ENCODE results near the gene HIVEP3.

The HIVEP3 gene

DNA sequence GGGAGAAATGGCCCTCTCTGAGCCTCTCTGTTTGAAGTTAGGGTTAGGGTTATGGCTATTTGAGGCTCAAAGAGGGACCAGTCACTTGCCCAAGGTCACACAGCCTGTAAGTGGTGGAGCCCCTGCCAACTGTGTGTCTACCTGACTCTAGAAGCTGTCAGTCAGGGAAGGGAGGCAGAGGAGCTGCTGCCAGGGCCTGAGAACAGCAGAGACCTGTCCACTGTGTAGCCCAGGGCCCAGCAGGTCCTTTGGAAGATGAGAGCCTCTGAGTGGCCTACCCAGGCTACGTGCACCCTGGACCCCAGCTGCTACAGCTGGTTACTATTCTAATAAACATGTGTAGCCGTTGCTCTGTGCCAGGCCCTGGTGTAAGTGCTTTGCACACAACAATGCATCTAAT lies 419.1 kb downstream of the HIVEP3 start:
- ChIA-PET POLR2A (no interaction called here), CTCF (interaction anchor here (1.0 to 1.4 kb wide), 3 partner anchors 13 to 25 kb away, joined by 3 to 5 read pairs (median 4); no protein-coding TSS in a partner anchor)
- H3K36me3 ChIP-seq (ENCODE audit: control insufficient read depth in 4 of 4, insufficient read depth in 4 of 4, low read length in 3 of 4) = no peaks in the 10 kb centered on the region
- H3K27me3 ChIP-seq (replicated peaks in 2 of 5; ENCODE audit: control insufficient read depth in 4 of 5, insufficient read depth in 5 of 5, low read length in 4 of 5) = peaks cover 0 to 14% (median 7%) of the 10 kb centered on the region in 5 experiments
- H3K27ac ChIP-seq (ENCODE audit: insufficient read depth in 1 of 2, low read depth in 1 of 2, low read length in 2 of 2, poor library complexity in 1 of 2, severe bottlenecking in 2 of 2) = no peak overlapping the region
- 100% methylated on average over 1 of the region's 2 CpGs for WGBS (ENCODE audit: insufficient coverage)
- no peak overlapping the region for H3K4me3 ChIP-seq (ENCODE audit: control insufficient read depth in 1 of 7, extremely low read depth in 1 of 7, insufficient read depth in 4 of 7, low read depth in 2 of 7, low read length in 6 of 7)
- no peaks in the 10 kb centered on the region for H3K9me3 ChIP-seq (ENCODE audit: control extremely low read depth in 1 of 5, control insufficient read depth in 4 of 5, insufficient read depth in 2 of 5, low read depth in 1 of 5, low read length in 4 of 5)
- peaks cover 0 to 25% (median 11%) of the 10 kb centered on the region in 4 experiments for H3K4me1 ChIP-seq (ENCODE audit: control extremely low read depth in 1 of 4, control insufficient read depth in 4 of 4, insufficient read depth in 4 of 4, low read length in 3 of 4)
- no peak for DNase-seq

DNA sequence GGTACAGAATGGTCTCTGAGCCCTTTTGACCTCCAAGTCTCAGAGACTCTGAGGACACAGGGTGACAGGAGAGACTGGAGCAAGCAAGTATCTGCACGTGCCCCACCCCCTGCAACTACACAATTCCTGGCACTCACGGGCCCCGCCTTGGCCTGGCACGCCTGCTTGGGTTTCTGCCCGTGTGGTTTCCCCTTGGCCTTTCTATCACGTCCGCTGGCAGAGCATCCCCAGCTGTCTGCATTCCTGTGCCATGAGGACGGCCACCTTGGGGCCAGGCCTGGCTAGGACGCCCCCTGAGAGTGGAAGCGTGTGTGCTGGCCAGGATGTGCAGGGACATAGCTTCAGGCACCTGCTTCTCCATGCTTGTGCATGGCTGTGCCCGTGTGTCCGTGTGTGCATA lies 419.9 kb downstream of the HIVEP3 start:
- Histone ChIP-seq H3K27me3 (replicated peaks in 2 of 5; ENCODE audit: control insufficient read depth in 4 of 5, insufficient read depth in 5 of 5, low read length in 4 of 5) (peaks cover 0 to 18% (median 7%) of the 10 kb centered on the region in 5 experiments), H3K9me3 (ENCODE audit: control extremely low read depth in 1 of 5, control insufficient read depth in 4 of 5, insufficient read depth in 2 of 5, low read depth in 1 of 5, low read length in 4 of 5) (no peaks in the 10 kb centered on the region), H3K4me3 (ENCODE audit: control insufficient read depth in 1 of 7, extremely low read depth in 1 of 7, insufficient read depth in 4 of 7, low read depth in 2 of 7, low read length in 6 of 7) (no peak overlapping the region), H3K36me3 (ENCODE audit: control insufficient read depth in 4 of 4, insufficient read depth in 4 of 4, low read length in 3 of 4) (no peaks in the 10 kb centered on the region), H3K27ac (ENCODE audit: insufficient read depth in 1 of 2, low read depth in 1 of 2, low read length in 2 of 2, poor library complexity in 1 of 2, severe bottlenecking in 2 of 2) (no peak overlapping the region), H3K4me1 (ENCODE audit: control extremely low read depth in 1 of 4, control insufficient read depth in 4 of 4, insufficient read depth in 4 of 4, low read length in 3 of 4) (peaks cover 0 to 25% (median 11%) of the 10 kb centered on the region in 4 experiments)
- no peak for DNase-seq
- ChIA-PET CTCF (interaction anchor here (1.1 to 1.4 kb wide), 2 partner anchors 14 to 16 kb away, joined by 4 to 5 read pairs; no protein-coding TSS in a partner anchor), POLR2A (no interaction called here)
- WGBS (ENCODE audit: insufficient coverage) = 75% methylated on average over 12 of the region's 12 CpGs

DNA sequence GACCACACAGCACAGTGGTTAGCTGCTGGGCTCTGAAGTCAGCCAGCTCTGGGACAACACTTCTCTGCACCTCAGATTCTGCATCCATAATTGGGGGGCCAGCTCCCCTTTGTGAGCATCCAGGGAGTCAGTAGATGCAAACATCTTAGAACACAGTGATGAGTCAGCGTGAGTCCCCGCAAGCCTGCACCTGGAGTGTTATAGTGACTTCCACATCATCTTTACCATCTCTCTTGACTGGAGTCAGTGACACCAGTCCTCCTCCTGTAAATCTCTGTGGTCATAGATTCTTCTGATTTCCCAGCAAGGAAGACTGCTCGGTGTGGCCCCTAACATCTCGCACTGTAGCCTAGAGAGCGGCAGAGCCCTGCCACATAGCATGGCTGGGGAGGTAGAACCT lies 420.3 kb downstream of the HIVEP3 start:
- peaks cover 0 to 18% (median 7%) of the 10 kb centered on the region in 5 experiments for H3K27me3 ChIP-seq (replicated peaks in 2 of 5; ENCODE audit: control insufficient read depth in 4 of 5, insufficient read depth in 5 of 5, low read length in 4 of 5)
- 93% methylated on average over 3 of the region's 5 CpGs for WGBS (ENCODE audit: insufficient coverage)
- no peak overlapping the region for H3K27ac ChIP-seq (ENCODE audit: insufficient read depth in 1 of 2, low read depth in 1 of 2, low read length in 2 of 2, poor library complexity in 1 of 2, severe bottlenecking in 2 of 2)
- no peaks in the 10 kb centered on the region for H3K9me3 ChIP-seq (ENCODE audit: control extremely low read depth in 1 of 5, control insufficient read depth in 4 of 5, insufficient read depth in 2 of 5, low read depth in 1 of 5, low read length in 4 of 5)
- peaks cover 0 to 25% (median 11%) of the 10 kb centered on the region in 4 experiments for H3K4me1 ChIP-seq (ENCODE audit: control extremely low read depth in 1 of 4, control insufficient read depth in 4 of 4, insufficient read depth in 4 of 4, low read length in 3 of 4)
- POLR2A ChIA-PET = no interaction called here
- H3K36me3 ChIP-seq (ENCODE audit: control insufficient read depth in 4 of 4, insufficient read depth in 4 of 4, low read length in 3 of 4) = no peaks in the 10 kb centered on the region
- no peak overlapping the region for H3K4me3 ChIP-seq (ENCODE audit: control insufficient read depth in 1 of 7, extremely low read depth in 1 of 7, insufficient read depth in 4 of 7, low read depth in 2 of 7, low read length in 6 of 7)
- DNase-seq = peak in 2 of 3 donors; percentile 12 to 34
- CTCF ChIA-PET = interaction anchor here (0.7 to 1.4 kb wide), 2 partner anchors 14 to 17 kb away, joined by 3 to 5 read pairs; no protein-coding TSS in a partner anchor

DNA sequence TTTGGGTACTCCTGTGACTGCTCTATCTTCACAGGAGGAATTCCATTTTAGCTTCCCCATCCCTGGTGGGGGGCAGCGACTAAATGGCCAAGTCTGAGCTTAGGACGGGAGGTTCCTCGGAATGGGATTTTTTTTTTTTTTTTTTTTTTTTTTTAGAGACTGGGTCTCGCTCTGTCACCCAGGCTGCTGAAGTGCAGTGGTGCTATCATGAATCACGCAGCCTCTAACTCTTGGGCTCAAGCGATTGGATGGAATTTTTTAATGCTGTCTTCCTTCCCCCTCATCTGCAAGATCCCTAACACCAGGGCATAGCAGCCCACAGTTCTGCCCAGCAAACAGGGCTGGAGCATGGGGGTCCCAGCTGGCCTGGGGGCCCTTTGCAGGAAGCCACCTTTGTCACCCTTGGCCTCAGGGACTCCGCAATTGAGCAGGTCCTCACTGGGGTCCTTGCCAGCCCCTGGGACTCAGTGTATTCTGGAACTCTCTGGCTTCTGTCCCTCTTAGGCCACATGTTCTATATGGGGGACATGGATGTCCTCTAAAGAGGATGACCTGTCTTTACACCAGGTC lies 421.2 kb downstream of the HIVEP3 start:
- peaks cover 0 to 25% (median 11%) of the 10 kb centered on the region in 4 experiments for H3K4me1 ChIP-seq (ENCODE audit: control extremely low read depth in 1 of 4, control insufficient read depth in 4 of 4, insufficient read depth in 4 of 4, low read length in 3 of 4)
- no peaks in the 10 kb centered on the region for H3K36me3 ChIP-seq (ENCODE audit: control insufficient read depth in 4 of 4, insufficient read depth in 4 of 4, low read length in 3 of 4)
- H3K27ac ChIP-seq (ENCODE audit: insufficient read depth in 1 of 2, low read depth in 1 of 2, low read length in 2 of 2, poor library complexity in 1 of 2, severe bottlenecking in 2 of 2) = no peak overlapping the region
- POLR2A ChIA-PET = no interaction called here
- H3K27me3 ChIP-seq (replicated peaks in 2 of 5; ENCODE audit: control insufficient read depth in 4 of 5, insufficient read depth in 5 of 5, low read length in 4 of 5) = peaks cover 0 to 18% (median 7%) of the 10 kb centered on the region in 5 experiments
- CTCF ChIA-PET = interaction anchor here (0.7 to 3.5 kb wide), 3 partner anchors 15 to 19 kb away, joined by 3 to 12 read pairs (median 3); no protein-coding TSS in a partner anchor
- H3K9me3 ChIP-seq (ENCODE audit: control extremely low read depth in 1 of 5, control insufficient read depth in 4 of 5, insufficient read depth in 2 of 5, low read depth in 1 of 5, low read length in 4 of 5) = no peaks in the 10 kb centered on the region
- WGBS (ENCODE audit: insufficient coverage) = 100% methylated on average over 3 of the region's 7 CpGs
- DNase-seq = no peak
- H3K4me3 ChIP-seq (ENCODE audit: control insufficient read depth in 1 of 7, extremely low read depth in 1 of 7, insufficient read depth in 4 of 7, low read depth in 2 of 7, low read length in 6 of 7) = no peak overlapping the region

DNA sequence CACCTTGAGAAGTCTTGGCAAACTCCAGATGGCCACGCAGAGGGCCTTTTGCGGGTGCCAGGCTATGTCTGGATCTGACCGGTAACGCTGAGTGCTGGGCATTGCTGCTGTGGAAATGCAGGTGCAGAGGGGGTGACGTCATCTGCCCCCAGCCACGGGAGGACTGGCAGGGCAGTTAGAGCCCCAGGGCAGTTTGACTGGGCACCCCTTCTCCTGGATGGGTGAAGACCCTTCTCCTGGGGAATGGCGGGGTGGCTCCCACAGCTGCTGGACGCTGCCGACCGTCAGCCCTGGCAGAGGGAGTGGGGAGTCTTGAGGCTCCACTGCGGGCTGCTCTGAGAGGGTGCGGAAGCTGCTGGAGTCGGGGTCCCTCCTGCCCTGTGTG lies 421.7 kb downstream of the HIVEP3 start:
- no peak for DNase-seq
- POLR2A ChIA-PET = no interaction called here
- Histone ChIP-seq H3K36me3 (ENCODE audit: control insufficient read depth in 4 of 4, insufficient read depth in 4 of 4, low read length in 3 of 4) (no peaks in the 10 kb centered on the region), H3K9me3 (ENCODE audit: control extremely low read depth in 1 of 5, control insufficient read depth in 4 of 5, insufficient read depth in 2 of 5, low read depth in 1 of 5, low read length in 4 of 5) (no peaks in the 10 kb centered on the region), H3K4me3 (ENCODE audit: control insufficient read depth in 1 of 7, extremely low read depth in 1 of 7, insufficient read depth in 4 of 7, low read depth in 2 of 7, low read length in 6 of 7) (no peak overlapping the region), H3K27me3 (replicated peaks in 2 of 5; ENCODE audit: control insufficient read depth in 4 of 5, insufficient read depth in 5 of 5, low read length in 4 of 5) (peaks cover 0 to 18% (median 7%) of the 10 kb centered on the region in 5 experiments), H3K27ac (ENCODE audit: insufficient read depth in 1 of 2, low read depth in 1 of 2, low read length in 2 of 2, poor library complexity in 1 of 2, severe bottlenecking in 2 of 2) (no peak overlapping the region), H3K4me1 (ENCODE audit: control extremely low read depth in 1 of 4, control insufficient read depth in 4 of 4, insufficient read depth in 4 of 4, low read length in 3 of 4) (peaks cover 0 to 25% (median 11%) of the 10 kb centered on the region in 4 experiments)
- CTCF ChIA-PET = interaction anchor here (1.1 to 3.5 kb wide), 2 partner anchors 18 to 19 kb away, joined by 3 to 12 read pairs; no protein-coding TSS in a partner anchor
- 97% methylated on average over 10 of the region's 13 CpGs for WGBS (ENCODE audit: insufficient coverage)

DNA sequence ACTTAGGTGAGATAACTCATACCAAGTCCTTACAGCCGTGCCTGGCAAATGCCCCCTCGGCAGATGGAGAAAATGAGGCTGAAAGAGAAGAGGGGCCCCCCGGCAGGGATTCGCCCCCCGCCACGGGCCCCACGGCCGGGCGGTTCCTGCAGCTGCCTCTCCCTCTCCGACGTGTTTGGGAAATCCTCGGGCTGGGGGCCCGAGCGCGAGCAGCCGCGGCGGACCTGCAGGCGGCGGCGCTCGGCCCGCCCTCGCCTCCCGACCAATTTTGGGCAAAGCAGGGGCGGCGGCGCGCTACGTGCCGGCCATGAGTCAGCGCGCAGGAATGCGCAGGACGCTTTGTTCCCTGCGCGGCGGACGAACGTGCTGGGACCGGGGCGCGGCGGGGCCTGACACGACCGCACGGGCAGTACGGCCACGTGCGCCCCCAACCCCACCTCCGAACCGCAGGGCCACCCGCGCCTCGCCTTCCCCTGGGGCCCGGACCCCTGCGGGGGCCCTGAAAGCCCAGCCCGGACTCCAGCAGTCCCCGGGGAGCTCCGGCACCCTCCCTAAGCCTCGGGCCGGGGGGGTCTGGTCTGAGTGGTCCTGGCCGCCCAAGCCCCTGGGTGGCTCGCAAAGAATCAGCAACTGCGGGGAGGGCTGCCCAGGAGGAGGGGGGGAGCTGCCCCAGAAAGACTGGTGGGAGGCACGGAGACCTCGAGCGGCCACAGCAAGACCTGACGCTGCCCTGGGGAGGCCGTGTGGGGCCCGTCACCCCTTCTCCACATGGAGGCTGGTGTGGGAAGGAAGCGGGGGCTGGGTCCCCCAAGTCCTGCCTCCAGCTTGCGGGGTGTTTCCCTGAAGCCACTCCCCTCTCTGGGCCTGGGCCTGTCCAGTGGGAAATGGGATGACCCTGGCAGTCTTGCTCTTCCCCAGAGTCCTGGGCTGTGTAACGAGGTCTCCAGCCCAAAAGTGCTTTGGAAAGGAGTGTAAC lies 422.4 kb downstream of the HIVEP3 start:
- no peaks in the 10 kb centered on the region for H3K9me3 ChIP-seq (ENCODE audit: control extremely low read depth in 1 of 5, control insufficient read depth in 4 of 5, insufficient read depth in 2 of 5, low read depth in 1 of 5, low read length in 4 of 5)
- no peaks in the 10 kb centered on the region for H3K36me3 ChIP-seq (ENCODE audit: control insufficient read depth in 4 of 4, insufficient read depth in 4 of 4, low read length in 3 of 4)
- ChIA-PET POLR2A (no interaction called here), CTCF (interaction anchor here (0.8 to 3.5 kb wide), 6 partner anchors 13 to 78 kb away, joined by 3 to 12 read pairs (median 4); no protein-coding TSS in a partner anchor)
- peaks cover 0 to 25% (median 11%) of the 10 kb centered on the region in 4 experiments for H3K4me1 ChIP-seq (ENCODE audit: control extremely low read depth in 1 of 4, control insufficient read depth in 4 of 4, insufficient read depth in 4 of 4, low read length in 3 of 4)
- peak; percentile 61 to 79 (median 71) for DNase-seq
- H3K27ac ChIP-seq (ENCODE audit: insufficient read depth in 1 of 2, low read depth in 1 of 2, low read length in 2 of 2, poor library complexity in 1 of 2, severe bottlenecking in 2 of 2) = no peak overlapping the region
- 9% methylated on average over 65 of the region's 74 CpGs for WGBS (ENCODE audit: insufficient coverage)
- H3K27me3 ChIP-seq (replicated peaks in 2 of 5; ENCODE audit: control insufficient read depth in 4 of 5, insufficient read depth in 5 of 5, low read length in 4 of 5) = peaks cover 0 to 18% (median 7%) of the 10 kb centered on the region in 5 experiments
- peak overlapping the region; percentile 17 to 67 (median 47) for H3K4me3 ChIP-seq (ENCODE audit: control insufficient read depth in 1 of 7, extremely low read depth in 1 of 7, insufficient read depth in 4 of 7, low read depth in 2 of 7, low read length in 6 of 7)

Measured in common myeloid progenitor, CD34-positive (primary cell).